IMR-90 (cell line): ENCODE results near the gene PSMA6. TPM values are rescaled to one million over a fixed set of nuclear protein-coding genes. Genes with fewer than 3 reads are reported as not detected.

Experiments used
- ATAC-seq: fragments of 200-7000 bp; cut with Tn5 transposase; 2 replicates; pipeline ENCODE4 v1.9.1; 2020; ENCODE audit warnings: low read depth, mild to moderate bottlenecking, moderate library complexity
- BruUV-seq: library from RNA; stranded (reverse); fragments of 400-500 nt; replicated peaks from 2 replicates; lab custom pipeline; 2021; lab: Mats Ljungman, UMichigan
- CTCF ChIA-PET: fragments of 300-600 bp; formaldehyde crosslinking; extraction: SDS; loops from one replicate; lab custom pipeline; 2021; ENCODE audit warnings: antibody characterized with exemption; lab: Yijun Ruan, JAX
- POLR2A ChIA-PET: fragments of 300-600 bp; sonication (Branson Sonifier 250); formaldehyde crosslinking; loops from one replicate; lab custom pipeline; 2022; ENCODE audit warnings: antibody characterized with exemption; ENCODE audit not compliant: unreplicated experiment; lab: Charles Lee
- DNase-seq: peaks from one replicate; pipeline ENCODE4 v3.0.0; 2013
- H2AFZ ChIP-seq: replicated peaks from 2 replicates; pipeline ENCODE3; 2013; ENCODE audit warnings: low read length, mild to moderate bottlenecking; ENCODE audit not compliant: poor library complexity
- H2AK5ac ChIP-seq: 2 replicates; pipeline ENCODE4 v1.6.1; 2013; ENCODE audit warnings: low read depth, low read length, inconsistent platforms
- H2AK9ac ChIP-seq: replicated peaks from 2 replicates; pipeline ENCODE3; 2013; ENCODE audit warnings: mild to moderate bottlenecking, low read depth, low read length, moderate library complexity; ENCODE audit not compliant: poor library complexity
- H2BK120ac ChIP-seq: 2 replicates; pipeline ENCODE4 v1.6.1; 2013; ENCODE audit warnings: low read depth, low read length, inconsistent platforms
- H2BK15ac ChIP-seq: 3 replicates; pipeline ENCODE4 v1.6.1; 2013; ENCODE audit warnings: low read depth, low read length, inconsistent platforms
- H2BK20ac ChIP-seq: 2 replicates; pipeline ENCODE4 v1.6.1; 2013; ENCODE audit warnings: low read depth, mild to moderate bottlenecking, inconsistent platforms, low read length, moderate library complexity
- H2BK5ac ChIP-seq: 2 replicates; pipeline ENCODE4 v1.6.1; 2013; ENCODE audit warnings: mild to moderate bottlenecking, low read depth, low read length, inconsistent platforms; ENCODE audit not compliant: poor library complexity, severe bottlenecking
- H3K14ac ChIP-seq: replicated peaks from 2 replicates; pipeline ENCODE4 v1.6.1; 2013; ENCODE audit warnings: low read depth, low read length, inconsistent platforms
- H3K18ac ChIP-seq: 2 replicates; pipeline ENCODE4 v1.6.1; 2013; ENCODE audit warnings: low read depth, low read length, control low read depth
- H3K23ac ChIP-seq: 2 replicates; pipeline ENCODE4 v1.6.1; 2013; ENCODE audit warnings: low read depth, low read length, inconsistent platforms
- H3K27ac ChIP-seq: 2 replicates; pipeline ENCODE4 v1.5.1; 2013; ENCODE audit warnings: mild to moderate bottlenecking, control low read depth, low read length; ENCODE audit not compliant: insufficient read depth
- H3K27me3 ChIP-seq: 2 replicates; pipeline ENCODE4 v1.6.1; 2013; ENCODE audit warnings: low read length; ENCODE audit not compliant: control insufficient read depth, insufficient read depth
- H3K36me3 ChIP-seq: 2 replicates; pipeline ENCODE4 v1.6.1; 2013; ENCODE audit warnings: low read length, mixed read lengths; ENCODE audit not compliant: control insufficient read depth, insufficient read depth
- H3K4ac ChIP-seq: 2 replicates; pipeline ENCODE4 v1.6.1; 2013; ENCODE audit warnings: low read depth, low read length, inconsistent platforms
- H3K4me1 ChIP-seq: 2 replicates; pipeline ENCODE4 v1.6.1; 2013; ENCODE audit warnings: low read length, mixed read lengths; ENCODE audit not compliant: control insufficient read depth, insufficient read depth
- H3K4me2 ChIP-seq: 2 replicates; pipeline ENCODE4 v1.6.1; 2013; ENCODE audit warnings: low read depth, mild to moderate bottlenecking, control low read depth, low read length, moderate library complexity
- H3K4me3 ChIP-seq: 2 replicates; pipeline ENCODE4 v1.5.1; 2013; ENCODE audit warnings: low read depth, mild to moderate bottlenecking, control low read depth, low read length, moderate library complexity; ENCODE audit not compliant: insufficient read depth
- H3K56ac ChIP-seq: 2 replicates; pipeline ENCODE4 v1.6.1; 2013; ENCODE audit warnings: low read length, inconsistent platforms; ENCODE audit not compliant: insufficient read depth; ENCODE audit errors: extremely low read depth
- H3K79me1 ChIP-seq, 2 experiments: 2 replicates each; pipeline ENCODE4 v1.6.1; 2013; ENCODE audit warnings: low read length in 2 of 2, inconsistent platforms in 1 of 2, low read depth in 1 of 2
- H3K9ac ChIP-seq: 2 replicates; pipeline ENCODE4 v1.6.1; 2013; ENCODE audit warnings: low read depth, low read length, control low read depth
- H3K9me1 ChIP-seq: 2 replicates; pipeline ENCODE4 v1.6.1; 2013; ENCODE audit warnings: low read length, inconsistent platforms; ENCODE audit not compliant: insufficient read depth
- H3K9me3 ChIP-seq: 2 replicates; pipeline ENCODE4 v1.6.1; 2013; ENCODE audit warnings: low read length; ENCODE audit not compliant: control insufficient read depth, insufficient read depth
- H4K20me1 ChIP-seq: 2 replicates; pipeline ENCODE4 v1.6.1; 2013; ENCODE audit warnings: low read length, inconsistent platforms; ENCODE audit not compliant: insufficient read depth
- H4K5ac ChIP-seq: 2 replicates; pipeline ENCODE4 v1.6.1; 2013; ENCODE audit warnings: mild to moderate bottlenecking, low read depth, low read length, control low read depth
- H4K8ac ChIP-seq, 2 experiments: 2 replicates each; pipeline ENCODE4 v1.6.1; 2013; ENCODE audit warnings: low read depth in 2 of 2, low read length in 2 of 2, control low read depth in 1 of 2, inconsistent platforms in 1 of 2
- H4K91ac ChIP-seq: 2 replicates; pipeline ENCODE4 v1.6.1; 2013; ENCODE audit warnings: low read depth, low read length, inconsistent platforms; ENCODE audit not compliant: insufficient read depth
- BHLHE40 ChIP-seq: fragments of 150-350 bp; IDR thresholded peaks from 2 replicates; pipeline ENCODE4 v1.6.1; 2016; ENCODE audit warnings: mild to moderate bottlenecking, low read depth, low read length
- CEBPB ChIP-seq: IDR thresholded peaks from 2 replicates; pipeline ENCODE4 v1.6.1; 2012; ENCODE audit warnings: low read depth, low read length, improper control_type of control experiment
- CHD1 ChIP-seq: IDR thresholded peaks from 2 replicates; pipeline ENCODE4 v1.6.1; 2012; ENCODE audit warnings: low read depth, low read length, improper control_type of control experiment
- CTCF ChIP-seq: conservative IDR thresholded peaks from 2 replicates; pipeline ENCODE4 v1.5.1; 2012; ENCODE audit warnings: mild to moderate bottlenecking, low read depth, low read length, improper control_type of control experiment
- ELK1 ChIP-seq: fragments of 150-350 bp; IDR thresholded peaks from 2 replicates; pipeline ENCODE4 v1.6.1; 2016; ENCODE audit warnings: low read depth, mild to moderate bottlenecking, low read length, moderate library complexity, borderline replicate concordance
- FOS ChIP-seq: fragments of 150-350 bp; IDR thresholded peaks from 2 replicates; pipeline ENCODE4 v1.6.1; 2016; ENCODE audit warnings: low read depth, low read length
- MAFK ChIP-seq: IDR thresholded peaks from 2 replicates; pipeline ENCODE4 v1.6.1; 2012; ENCODE audit warnings: low read depth, low read length, improper control_type of control experiment
- MAZ ChIP-seq: IDR thresholded peaks from 2 replicates; pipeline ENCODE4 v1.6.1; 2012; ENCODE audit warnings: low read depth, mild to moderate bottlenecking, low read length, improper control_type of control experiment, moderate library complexity, borderline replicate concordance
- MXI1 ChIP-seq: IDR thresholded peaks from 2 replicates; pipeline ENCODE4 v1.6.1; 2012; ENCODE audit warnings: low read depth, mild to moderate bottlenecking, low read length, moderate library complexity, borderline replicate concordance
- NFE2L2 ChIP-seq: fragments of 150-350 bp; IDR thresholded peaks from 2 replicates; pipeline ENCODE4 v1.6.1; 2016; ENCODE audit warnings: low read depth, mild to moderate bottlenecking, low read length
- POLR2A ChIP-seq: IDR thresholded peaks from 2 replicates; pipeline ENCODE4 v1.6.1; 2012; ENCODE audit warnings: mild to moderate bottlenecking, low read depth, low read length
- RAD21 ChIP-seq: IDR thresholded peaks from 2 replicates; pipeline ENCODE4 v1.6.1; 2012; ENCODE audit warnings: low read length, improper control_type of control experiment
- RCOR1 ChIP-seq: IDR thresholded peaks from 2 replicates; pipeline ENCODE4 v1.6.1; 2012; ENCODE audit warnings: mild to moderate bottlenecking, low read length, improper control_type of control experiment; ENCODE audit not compliant: insufficient replicate concordance
- RFX5 ChIP-seq: IDR thresholded peaks from 2 replicates; pipeline ENCODE4 v1.8.0; 2012; ENCODE audit warnings: low read depth, mild to moderate bottlenecking, low read length, moderate library complexity
- SMC3 ChIP-seq: fragments of 150-350 bp; IDR thresholded peaks from 2 replicates; pipeline ENCODE4 v1.6.1; 2016; ENCODE audit warnings: low read depth, mild to moderate bottlenecking, antibody characterized with exemption, low read length, moderate library complexity
- WGBS, 2 experiments: methylation state at CpG; one replicate each; pipeline versions ENCODE4 v1.1.5 to v1.1.7; 2013; ENCODE audit warnings: missing lambda C conversion rate in 2 of 2; ENCODE audit not compliant: insufficient read length in 1 of 2; ENCODE audit errors: extremely low coverage in 2 of 2; 5-methylcytosine and 5-hydroxymethylcytosine counted together
- dilution Hi-C: fragments of 300-500 bp; cut with HindIII; formaldehyde crosslinking; loops from one replicate; pipeline ENCODE4 v1.14.3; 2018; ENCODE audit warnings: low sequenced_read_pairs; ENCODE audit not compliant: unreplicated experiment
- in situ Hi-C: fragments of 300-500 bp; cut with MboI; formaldehyde crosslinking; loops from 3 replicates; pipeline ENCODE4 v1.14.3; 2019; ENCODE audit warnings: low sequenced_read_pairs, inconsistent platforms, mixed read lengths
- intact Hi-C: fragments of 100-400 bp; cut with micrococcal nuclease; formaldehyde crosslinking; loops from 2 replicates; pipeline ENCODE4 v1.10.0; 2022
- polyA plus RNA-seq, 3 experiments: library from polyadenylated mRNA; depleted of rRNA; stranded (reverse); fragments of >200 nt; gene quantifications; 2 replicates each; pipeline ENCODE4 v1.2.3, GENCODE V29; 2012; ENCODE audit warnings: low replicate concordance in 1 of 3
- total RNA-seq: library from RNA; depleted of rRNA; stranded (reverse); fragments of >200 nt; gene quantifications from 2 replicates; pipeline ENCODE4 v1.2.3, GENCODE V29; 2012
- TF ChIP-seq, protein P1 (sequence below): fragments of 150-350 bp; IDR thresholded peaks from 2 replicates; pipeline ENCODE4 v1.6.1; 2017; ENCODE audit warnings: mild to moderate bottlenecking, antibody characterized with exemption, low read length, low read depth

Gene PSMA6
- total and polyA plus RNA-seq, 2 of the 4 experiments (the other 2 are of a cell fraction): 184 to 530 TPM

- Histone ChIP-seq H3K27me3 (no peaks in the 10 kb centered on the region), H4K91ac (no peak overlapping the region), H3K56ac (no peak overlapping the region), H3K36me3 (no peaks in the 10 kb centered on the region), H3K4me2 (no peak overlapping the region), H3K79me1 (no peaks in the 10 kb centered on the region), H4K5ac (no peak overlapping the region), H3K27ac (no peak overlapping the region), H3K9me3 (no peaks in the 10 kb centered on the region), H3K9me1 (peaks cover 9% of the 10 kb centered on the region), H2AK9ac (no peak overlapping the region), H2BK20ac (no peak overlapping the region), H3K18ac (no peak overlapping the region), H2BK120ac (no peak overlapping the region), H2AK5ac (no peak overlapping the region), H3K23ac (no peak overlapping the region), H3K14ac (no peak overlapping the region), H3K4me1 (peaks cover 9% of the 10 kb centered on the region), H4K20me1 (no peaks in the 10 kb centered on the region), H2BK15ac (no peak overlapping the region), H3K4me3 (no peak overlapping the region), H4K8ac (no peak overlapping the region), H2AFZ (peak overlapping the region; percentile 58), H2BK5ac (no peak overlapping the region), H3K4ac (no peak overlapping the region), H3K9ac (no peak overlapping the region)
- WGBS, 2 experiments: 83% methylated on average over 4 of the region's 11 CpGs; no CpG with 5 or more reads in 1 of the 2 experiments
- intact Hi-C loops (no loop called here), dilution Hi-C loops (no loop called here), in situ Hi-C loops (no loop called here)
- ChIA-PET CTCF (no interaction called here), POLR2A (no interaction called here)
- no peak for TF ChIP-seq SMC3
- TF ChIP-seq CTCF: no peak
- no peak for TF ChIP-seq NFE2L2
- no peak for TF ChIP-seq MAFK
- no peak for TF ChIP-seq FOS
- no peak for TF ChIP-seq MXI1
- TF ChIP-seq RCOR1: no peak
- TF ChIP-seq RAD21: no peak
- TF ChIP-seq RFX5: no peak
- TF ChIP-seq, protein P1, sequence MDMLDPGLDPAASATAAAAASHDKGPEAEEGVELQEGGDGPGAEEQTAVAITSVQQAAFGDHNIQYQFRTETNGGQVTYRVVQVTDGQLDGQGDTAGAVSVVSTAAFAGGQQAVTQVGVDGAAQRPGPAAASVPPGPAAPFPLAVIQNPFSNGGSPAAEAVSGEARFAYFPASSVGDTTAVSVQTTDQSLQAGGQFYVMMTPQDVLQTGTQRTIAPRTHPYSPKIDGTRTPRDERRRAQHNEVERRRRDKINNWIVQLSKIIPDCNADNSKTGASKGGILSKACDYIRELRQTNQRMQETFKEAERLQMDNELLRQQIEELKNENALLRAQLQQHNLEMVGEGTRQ: no peak
- TF ChIP-seq MAZ: no peak
- TF ChIP-seq CHD1: no peak
- no peak for TF ChIP-seq BHLHE40
- TF ChIP-seq CEBPB: no peak
- no peak for TF ChIP-seq POLR2A
- no peak for TF ChIP-seq ELK1
- BruUV-seq: no TSS peak
- DNase-seq (no peak), ATAC-seq (no peak)
These were observed 54.6 kb downstream of the PSMA6 start for GRCh38 chr14:35346738-35347322.
